ENCODE data around the gene NTSR2. TPM values are rescaled to one million over a fixed set of nuclear protein-coding genes. Genes with fewer than 3 reads are reported as not detected.

The NTSR2 gene
- total RNA-seq, 1 donor from 2014 or later: not detected

DNA sequence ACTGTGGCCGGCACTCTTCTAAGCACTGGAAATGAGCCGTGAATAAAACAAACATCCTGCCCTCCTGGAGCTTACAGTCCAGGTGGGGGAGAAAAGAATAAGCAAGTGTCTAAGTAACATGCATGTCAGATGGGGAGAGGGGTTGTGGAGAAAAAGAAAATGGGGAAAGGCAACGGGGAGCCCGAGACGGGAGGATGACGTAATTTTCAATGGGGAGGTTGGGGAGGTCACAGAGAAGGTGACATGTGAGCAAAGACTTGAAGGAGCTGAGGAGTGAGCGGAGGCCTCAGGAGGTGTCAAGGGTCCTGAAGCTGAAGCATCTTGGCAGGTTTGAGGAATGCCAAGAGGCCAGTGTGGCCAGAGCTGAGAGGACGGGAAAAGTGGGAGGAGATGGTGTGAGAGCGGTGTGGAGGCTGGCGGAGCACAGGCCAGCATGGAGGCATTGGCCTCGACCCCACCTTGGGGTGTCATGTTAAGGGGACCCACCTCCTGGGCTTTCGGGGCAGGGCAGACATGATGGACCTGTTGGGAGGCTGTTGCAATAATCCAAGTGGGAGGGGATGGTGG is 15.0 kb upstream of the NTSR2 start:
- H3K36me3 ChIP-seq (ENCODE audit: control insufficient read depth, insufficient read depth, low read length): no peaks in the 10 kb centered on the region
- peaks cover 8% of the 10 kb centered on the region for H3K27me3 ChIP-seq (ENCODE audit: control insufficient read depth, insufficient read depth, low read length)
- TF ChIP-seq, protein P1, sequence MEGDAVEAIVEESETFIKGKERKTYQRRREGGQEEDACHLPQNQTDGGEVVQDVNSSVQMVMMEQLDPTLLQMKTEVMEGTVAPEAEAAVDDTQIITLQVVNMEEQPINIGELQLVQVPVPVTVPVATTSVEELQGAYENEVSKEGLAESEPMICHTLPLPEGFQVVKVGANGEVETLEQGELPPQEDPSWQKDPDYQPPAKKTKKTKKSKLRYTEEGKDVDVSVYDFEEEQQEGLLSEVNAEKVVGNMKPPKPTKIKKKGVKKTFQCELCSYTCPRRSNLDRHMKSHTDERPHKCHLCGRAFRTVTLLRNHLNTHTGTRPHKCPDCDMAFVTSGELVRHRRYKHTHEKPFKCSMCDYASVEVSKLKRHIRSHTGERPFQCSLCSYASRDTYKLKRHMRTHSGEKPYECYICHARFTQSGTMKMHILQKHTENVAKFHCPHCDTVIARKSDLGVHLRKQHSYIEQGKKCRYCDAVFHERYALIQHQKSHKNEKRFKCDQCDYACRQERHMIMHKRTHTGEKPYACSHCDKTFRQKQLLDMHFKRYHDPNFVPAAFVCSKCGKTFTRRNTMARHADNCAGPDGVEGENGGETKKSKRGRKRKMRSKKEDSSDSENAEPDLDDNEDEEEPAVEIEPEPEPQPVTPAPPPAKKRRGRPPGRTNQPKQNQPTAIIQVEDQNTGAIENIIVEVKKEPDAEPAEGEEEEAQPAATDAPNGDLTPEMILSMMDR (IDR thresholded peaks at IDR 0.05; ENCODE audit: insufficient read depth, low read length, severe bottlenecking): no peak
- H3K4me3 ChIP-seq (ENCODE audit: low read depth, low read length): no peak overlapping the region
- FAIRE-seq (no peak), DNase-seq (ENCODE audit: low read depth) (no peak)

GRCh38 chr2:11683966-11684365 is 14.0 kb upstream of the NTSR2 start:
- DNase-seq (ENCODE audit: low read depth): no peak
- H3K27me3 ChIP-seq (ENCODE audit: control insufficient read depth, insufficient read depth, low read length): peaks cover 8% of the 10 kb centered on the region
- TF ChIP-seq, protein P1 (IDR thresholded peaks at IDR 0.05; ENCODE audit: insufficient read depth, low read length, severe bottlenecking): no peak
- no peaks in the 10 kb centered on the region for H3K36me3 ChIP-seq (ENCODE audit: control insufficient read depth, insufficient read depth, low read length)
- no peak for FAIRE-seq
- no peak overlapping the region for H3K4me3 ChIP-seq (ENCODE audit: low read depth, low read length)

DNA sequence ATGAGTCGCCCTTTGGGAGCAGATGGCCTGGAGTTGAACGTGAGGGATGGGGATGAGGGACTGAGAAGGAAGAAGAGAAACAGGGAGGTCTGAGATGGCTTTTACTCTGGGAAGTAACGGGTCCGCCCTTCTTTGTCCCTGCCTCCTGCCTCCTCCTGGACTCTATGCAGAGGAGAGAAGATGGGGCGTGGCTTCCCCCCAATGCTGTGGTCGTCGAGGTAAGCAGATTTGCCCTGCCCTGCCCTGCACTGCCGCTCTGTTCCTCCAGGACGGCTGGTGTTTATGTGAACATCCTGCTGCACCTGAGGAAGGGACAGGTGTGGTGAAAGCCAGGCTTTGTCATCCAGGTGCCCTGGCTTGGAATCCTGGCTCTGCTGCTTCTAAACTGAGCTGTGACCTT is 13.5 kb upstream of the NTSR2 start:
- Histone ChIP-seq H3K27me3 (ENCODE audit: control insufficient read depth, insufficient read depth, low read length) (peaks cover 12% of the 10 kb centered on the region), H3K4me3 (ENCODE audit: low read depth, low read length) (no peak overlapping the region), H3K36me3 (ENCODE audit: control insufficient read depth, insufficient read depth, low read length) (no peaks in the 10 kb centered on the region)
- DNase-seq (ENCODE audit: low read depth): no peak
- TF ChIP-seq, protein P1 (IDR thresholded peaks at IDR 0.05; ENCODE audit: insufficient read depth, low read length, severe bottlenecking): no peak
- FAIRE-seq: peak; percentile 52

DNA sequence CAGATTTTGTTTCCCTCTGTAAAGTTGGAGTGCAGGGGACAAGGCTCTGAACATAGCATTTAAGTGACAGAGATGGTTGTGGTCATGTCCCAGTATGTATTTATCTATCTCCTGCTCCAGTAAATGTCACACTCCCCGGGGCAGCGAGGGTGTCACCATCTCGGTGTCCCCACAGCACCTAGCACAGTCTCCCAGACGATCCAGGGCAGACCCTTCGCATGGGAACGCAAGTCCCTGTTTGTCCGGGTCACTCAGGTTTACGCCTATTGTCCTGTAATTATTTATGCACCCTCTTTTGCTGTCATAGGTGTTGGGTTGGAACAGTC is 12.6 kb upstream of the NTSR2 start:
- DNase-seq (ENCODE audit: low read depth) (no peak), FAIRE-seq (no peak)
- Histone ChIP-seq H3K36me3 (ENCODE audit: control insufficient read depth, insufficient read depth, low read length) (no peaks in the 10 kb centered on the region), H3K27me3 (ENCODE audit: control insufficient read depth, insufficient read depth, low read length) (peaks cover 20% of the 10 kb centered on the region), H3K4me3 (ENCODE audit: low read depth, low read length) (no peak overlapping the region)
- TF ChIP-seq, protein P1 (IDR thresholded peaks at IDR 0.05; ENCODE audit: insufficient read depth, low read length, severe bottlenecking): no peak

DNA sequence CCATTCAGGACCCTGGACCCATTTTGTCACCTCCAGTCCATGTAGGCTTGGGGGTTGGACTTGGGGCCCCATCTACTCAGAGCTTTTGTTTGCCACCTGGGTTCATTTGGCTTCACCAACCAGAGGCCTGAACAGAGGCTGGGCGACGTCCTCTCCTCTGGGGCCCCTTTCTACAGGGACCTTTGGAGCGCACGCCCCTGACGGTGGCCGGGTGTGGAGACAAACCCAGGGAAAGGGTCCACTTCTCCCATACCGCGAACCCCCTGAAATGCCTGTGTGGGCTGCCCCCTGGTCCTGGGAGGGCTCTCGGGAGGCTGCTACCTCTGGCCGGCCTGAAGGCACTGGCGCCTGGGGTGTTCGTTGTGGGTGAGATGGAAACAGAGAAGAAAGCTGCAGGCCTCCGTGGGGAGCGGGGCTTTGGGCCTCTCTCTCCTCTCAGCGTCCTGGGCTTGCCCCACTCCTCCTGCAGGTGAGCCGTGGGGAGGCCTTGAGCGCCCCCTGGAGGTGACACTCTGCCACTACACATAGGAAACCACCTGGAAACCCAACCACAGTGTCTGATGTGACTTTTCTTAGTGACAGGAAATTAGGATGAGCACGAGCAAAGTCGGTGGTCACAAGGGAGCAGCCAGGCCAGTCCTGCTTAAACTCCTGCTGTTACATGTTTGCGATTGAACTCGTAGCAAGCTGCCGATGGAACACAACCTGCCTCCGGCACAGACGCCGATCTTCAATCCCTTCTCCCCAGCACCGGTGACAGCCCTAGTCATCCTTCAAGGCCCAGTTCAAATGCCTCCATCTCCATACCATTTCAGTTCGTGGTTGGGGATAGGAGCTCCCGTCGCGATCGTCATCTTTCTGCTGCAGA is 12.0 kb upstream of the NTSR2 start:
- no peaks in the 10 kb centered on the region for H3K36me3 ChIP-seq (ENCODE audit: control insufficient read depth, insufficient read depth, low read length)
- peaks cover 26% of the 10 kb centered on the region for H3K27me3 ChIP-seq (ENCODE audit: control insufficient read depth, insufficient read depth, low read length)
- H3K4me3 ChIP-seq (ENCODE audit: low read depth, low read length): no peak overlapping the region
- FAIRE-seq (no peak), DNase-seq (ENCODE audit: low read depth) (peak; percentile 18)
- TF ChIP-seq, protein P1 (IDR thresholded peaks at IDR 0.05; ENCODE audit: insufficient read depth, low read length, severe bottlenecking): peak; percentile 98
